Naive thymus-derived CD8-positive, alpha-beta T cell (primary cell): ENCODE results near the gene NPFFR2. TPM values are rescaled to one million over a fixed set of nuclear protein-coding genes. Genes with fewer than 3 reads are reported as not detected.
"Not testable (repeated sequence)": the region's sequence is repeated elsewhere in the genome, so short reads cannot be mapped to it uniquely, and the experiment has no call there.

Experiments used
- ATAC-seq, 2 donors: fragments of 150-1000 bp; cut with Tn5 transposase in 1 of 2; sonication (Bioruptor Pico), chemical (Tn5 transposase) in 1 of 2; 1 replicate in 1 of 2; 2 replicates in 1 of 2; pipeline ENCODE4 v1.10.0; 2021; ENCODE audit warnings: mild to moderate bottlenecking in 2 of 2, moderate library complexity in 2 of 2
- POLR2A ChIA-PET: fragments of 350-600 bp; sonication (Branson Sonifier 250); formaldehyde crosslinking; loops from one replicate; lab custom pipeline; 2021; ENCODE audit warnings: antibody characterized with exemption; lab: Charles Lee
- DNase-seq, 10 donors: peaks; one replicate each; pipeline versions ENCODE4 v3.0.0 to v3.0.0-alpha.2; 2020 to 2022
- H3K27ac Mint-ChIP-seq, 10 donors: one replicate each; pipeline ENCODE4 v1.8.0; 2020 to 2022; ENCODE audit warnings: mild to moderate bottlenecking in 10 of 10, mixed read lengths in 10 of 10, moderate library complexity in 4 of 10, inconsistent platforms in 1 of 10
- H3K27me3 Mint-ChIP-seq, 5 donors: one replicate each; pipeline ENCODE4 v1.8.0; 2021 to 2022; ENCODE audit warnings: mixed read lengths in 5 of 5
- H3K36me3 Mint-ChIP-seq, 3 donors: one replicate each; pipeline ENCODE4 v1.8.0; 2020 to 2022; ENCODE audit warnings: mixed read lengths in 3 of 3, mild to moderate bottlenecking in 2 of 3, inconsistent platforms in 1 of 3
- H3K4me1 Mint-ChIP-seq, 4 donors: one replicate each; pipeline ENCODE4 v1.8.0; 2021 to 2022; ENCODE audit warnings: mixed read lengths in 4 of 4
- H3K4me3 Mint-ChIP-seq, 10 donors: one replicate each; pipeline ENCODE4 v1.8.0; 2020 to 2022; ENCODE audit warnings: mild to moderate bottlenecking in 10 of 10, mixed read lengths in 10 of 10, moderate library complexity in 6 of 10, inconsistent platforms in 1 of 10
- H3K9me3 Mint-ChIP-seq, 9 donors: one replicate each; pipeline ENCODE4 v1.8.0; 2020 to 2022; ENCODE audit warnings: mixed read lengths in 9 of 9, mild to moderate bottlenecking in 3 of 9, inconsistent platforms in 1 of 9, moderate library complexity in 1 of 9
- polyA plus RNA-seq, 3 donors: library from polyadenylated mRNA; unstranded; fragments of 300-500 nt; fragmentation: Illumina TruSeq; gene quantifications; one replicate each; pipeline ENCODE4 v1.2.3, GENCODE V29; 2021
- total RNA-seq, 8 experiments: library from RNA in 2 of 8; stranded (reverse) in 2 of 8; gene quantifications; one replicate each; pipeline ENCODE4 v1.2.3 and lab custom pipeline; 2021 to 2026

Gene NPFFR2
- total and polyA plus RNA-seq, 5 experiments from 2014 or later: not detected

DNA sequence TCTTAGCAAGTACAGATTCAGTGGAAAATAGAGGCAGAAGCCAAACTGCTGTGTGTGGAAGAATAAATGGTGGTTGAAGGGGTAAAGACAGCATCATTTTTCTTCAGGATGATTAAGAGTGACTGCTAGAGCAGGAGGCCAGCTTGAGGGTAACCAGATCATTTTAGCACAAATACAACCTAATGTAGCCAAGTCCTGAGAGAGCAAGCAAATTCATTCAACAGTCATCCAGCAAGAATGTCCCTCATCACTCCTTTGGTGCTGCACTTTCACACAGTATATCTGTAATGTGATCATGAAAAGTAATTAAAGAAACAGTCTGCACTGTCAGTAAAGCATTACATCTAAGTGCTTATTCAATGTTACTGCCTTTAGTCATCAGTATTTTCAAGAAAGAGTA, 44.8 kb downstream of the NPFFR2 start:
- Mint-ChIP-seq H3K27ac (no peak overlapping the region), H3K4me3 (no peak overlapping the region), H3K27me3 (no peaks in the 10 kb centered on the region), H3K4me1 (no peaks in the 10 kb centered on the region), H3K36me3 (peaks cover 0 to 7% (median 0%) of the 10 kb centered on the region in 3 donors), H3K9me3 (peaks cover 0 to 10% (median 2%) of the 10 kb centered on the region in 9 donors)
- ATAC-seq (no peak), DNase-seq (no peak)
- POLR2A ChIA-PET: no interaction called here

DNA sequence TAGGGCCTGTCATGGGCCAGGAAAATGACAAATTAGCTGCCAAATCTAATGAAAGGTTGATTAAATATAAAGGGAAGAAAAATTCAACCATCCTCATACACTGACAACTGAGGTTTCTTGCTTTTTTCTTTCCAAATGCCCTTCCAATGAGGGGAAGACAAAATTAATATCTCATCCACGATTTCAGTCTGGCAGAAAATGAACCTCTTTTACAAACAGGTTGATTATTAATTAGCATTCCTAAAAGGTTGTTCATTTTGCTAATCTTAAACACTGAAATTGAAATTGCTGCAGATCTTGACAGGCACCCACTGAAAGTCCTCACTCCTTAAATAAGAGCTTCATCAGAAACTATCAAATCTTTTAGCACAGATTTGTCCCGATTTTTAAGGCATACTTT, 45.5 kb downstream of the NPFFR2 start:
- POLR2A ChIA-PET: no interaction called here

DNA sequence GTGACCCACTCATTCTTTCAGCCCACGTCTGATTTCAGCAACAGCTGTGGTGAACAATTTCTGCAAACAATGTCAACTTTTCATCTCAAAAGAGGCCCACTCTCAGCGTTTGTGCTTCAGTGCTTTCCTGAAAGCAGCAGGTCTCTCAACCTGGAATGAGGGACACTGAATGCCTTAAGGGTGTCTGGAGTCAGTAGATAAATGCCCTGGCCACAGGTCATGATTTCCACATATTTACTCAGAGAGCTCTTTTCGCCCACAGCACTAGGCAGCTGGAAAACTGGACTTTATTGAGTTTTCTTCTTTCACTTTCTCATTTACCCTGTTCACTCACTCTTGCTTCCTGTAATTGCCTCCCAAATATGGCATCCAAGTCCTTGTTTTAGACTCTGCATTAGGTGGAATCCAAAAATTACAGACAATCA, 52.8 kb downstream of the NPFFR2 start:
- POLR2A ChIA-PET: no interaction called here
- peaks cover 0 to 4% (median 0%) of the 10 kb centered on the region in 5 donors for H3K27me3 Mint-ChIP-seq
- H3K4me1 Mint-ChIP-seq: no peaks in the 10 kb centered on the region
- H3K9me3 Mint-ChIP-seq: peaks cover 0 to 10% (median 0%) of the 10 kb centered on the region in 9 donors
- ATAC-seq (no peak), DNase-seq (no peak)
- no peaks in the 10 kb centered on the region for H3K36me3 Mint-ChIP-seq
- no peak overlapping the region for H3K27ac Mint-ChIP-seq
- no peak overlapping the region for H3K4me3 Mint-ChIP-seq

More for the DNA sequence above, 45.5 kb downstream of the NPFFR2 start:
- no peaks in the 10 kb centered on the region for H3K27me3 Mint-ChIP-seq
- H3K4me1 Mint-ChIP-seq: no peaks in the 10 kb centered on the region
- H3K4me3 Mint-ChIP-seq: no peak overlapping the region
- ATAC-seq (no peak), DNase-seq (no peak)
- peaks cover 0 to 5% (median 0%) of the 10 kb centered on the region in 9 donors for H3K9me3 Mint-ChIP-seq
- peaks cover 0 to 3% (median 0%) of the 10 kb centered on the region in 3 donors for H3K36me3 Mint-ChIP-seq
- H3K27ac Mint-ChIP-seq: no peak overlapping the region

DNA sequence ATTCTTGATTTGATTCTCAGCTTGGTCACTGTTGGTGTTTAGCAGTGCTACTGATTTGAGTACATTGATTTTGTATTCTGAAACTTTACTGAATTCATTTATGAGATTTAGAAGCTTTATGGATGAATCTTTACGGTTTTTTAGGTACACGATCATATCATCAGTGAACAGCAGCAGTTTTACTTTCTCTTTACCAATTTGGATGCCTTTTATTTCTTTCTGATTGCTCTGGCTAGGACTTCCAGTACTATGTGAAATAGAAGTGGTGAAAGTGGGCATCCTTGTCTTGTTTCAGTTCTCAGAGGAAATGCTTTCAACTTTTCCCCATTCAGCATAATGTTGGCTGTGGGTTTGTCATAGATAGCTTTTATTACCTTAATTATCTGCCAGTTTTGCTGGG, 58.8 kb downstream of the NPFFR2 start:
- H3K4me3 Mint-ChIP-seq, H3K36me3 Mint-ChIP-seq, POLR2A ChIA-PET, H3K27me3 Mint-ChIP-seq, H3K27ac Mint-ChIP-seq, DNase-seq, ATAC-seq, H3K4me1 Mint-ChIP-seq: not testable (repeated sequence)
- H3K9me3 Mint-ChIP-seq: peaks cover 0 to 25% (median 0%) of the 10 kb centered on the region in 9 donors

DNA sequence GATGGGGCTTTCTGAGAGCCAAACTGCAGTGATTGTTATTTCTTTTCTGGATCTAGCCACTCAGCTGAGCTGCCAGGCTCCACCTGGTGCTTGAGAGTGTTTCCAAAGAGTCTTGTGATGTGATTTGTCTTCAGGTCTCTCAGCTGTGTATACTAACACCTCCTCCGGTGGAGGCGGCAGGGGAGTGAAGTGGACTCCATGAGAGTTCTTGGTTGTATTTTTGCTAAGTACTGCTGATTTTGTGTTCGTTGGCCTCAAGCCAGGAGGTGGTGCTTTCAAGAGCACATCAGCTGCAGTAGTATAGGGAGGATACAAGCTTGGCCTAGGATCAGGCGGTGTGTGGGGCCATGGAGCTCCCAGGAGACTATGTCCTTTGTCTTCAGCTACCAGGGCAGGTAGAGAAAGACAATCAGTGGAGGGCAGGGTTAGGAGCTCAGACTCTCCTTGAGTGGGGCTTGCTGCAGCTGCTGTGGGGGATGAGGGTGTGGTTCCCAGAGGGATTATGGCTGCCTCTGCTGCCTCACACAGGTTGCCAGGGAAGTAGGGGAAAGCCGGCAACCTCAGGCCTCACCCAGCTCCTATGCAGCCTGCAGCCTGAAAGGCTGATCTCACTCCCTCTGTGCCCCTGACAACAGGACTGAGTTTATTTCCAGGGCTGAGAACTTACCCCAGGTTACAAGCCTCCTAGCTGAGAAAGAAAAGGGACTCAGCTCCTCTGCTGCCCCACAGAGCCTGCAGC, 62.4 kb downstream of the NPFFR2 start:
- no peak overlapping the region for H3K27ac Mint-ChIP-seq
- no peak overlapping the region for H3K4me3 Mint-ChIP-seq
- POLR2A ChIA-PET: no interaction called here
- H3K27me3 Mint-ChIP-seq: no peaks in the 10 kb centered on the region
- DNase-seq (no peak), ATAC-seq (no peak)
- no peaks in the 10 kb centered on the region for H3K4me1 Mint-ChIP-seq
- H3K9me3 Mint-ChIP-seq: peaks cover 0 to 16% (median 0%) of the 10 kb centered on the region in 9 donors
- no peaks in the 10 kb centered on the region for H3K36me3 Mint-ChIP-seq

DNA sequence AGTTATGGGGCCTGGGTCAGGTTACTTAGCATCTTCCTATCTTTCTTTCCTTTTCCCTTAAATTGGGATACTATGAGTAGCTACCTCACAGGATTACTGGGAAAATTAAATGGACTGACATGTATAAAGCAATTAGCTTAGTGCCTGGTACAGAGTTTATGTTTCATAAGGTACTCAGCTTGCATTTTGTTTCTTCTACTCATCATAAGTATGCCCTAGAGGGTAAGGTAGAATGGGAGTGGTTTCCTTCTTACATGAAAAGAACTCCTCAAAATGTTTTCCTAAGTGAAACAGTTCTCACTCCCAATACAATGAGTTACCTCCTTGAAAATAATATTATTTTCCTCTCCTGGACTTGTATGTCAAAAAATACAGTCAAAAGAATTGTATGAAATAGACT, 75.7 kb downstream of the NPFFR2 start:
- POLR2A ChIA-PET: no interaction called here
- H3K27me3 Mint-ChIP-seq: no peaks in the 10 kb centered on the region
- DNase-seq (no peak), ATAC-seq (no peak)
- peaks cover 0 to 3% (median 0%) of the 10 kb centered on the region in 9 donors for H3K9me3 Mint-ChIP-seq
- H3K36me3 Mint-ChIP-seq: no peaks in the 10 kb centered on the region
- H3K4me1 Mint-ChIP-seq: no peaks in the 10 kb centered on the region
- peak overlapping the region in 1 of 10 donors; percentile 14 for H3K4me3 Mint-ChIP-seq
- no peak overlapping the region for H3K27ac Mint-ChIP-seq

DNA sequence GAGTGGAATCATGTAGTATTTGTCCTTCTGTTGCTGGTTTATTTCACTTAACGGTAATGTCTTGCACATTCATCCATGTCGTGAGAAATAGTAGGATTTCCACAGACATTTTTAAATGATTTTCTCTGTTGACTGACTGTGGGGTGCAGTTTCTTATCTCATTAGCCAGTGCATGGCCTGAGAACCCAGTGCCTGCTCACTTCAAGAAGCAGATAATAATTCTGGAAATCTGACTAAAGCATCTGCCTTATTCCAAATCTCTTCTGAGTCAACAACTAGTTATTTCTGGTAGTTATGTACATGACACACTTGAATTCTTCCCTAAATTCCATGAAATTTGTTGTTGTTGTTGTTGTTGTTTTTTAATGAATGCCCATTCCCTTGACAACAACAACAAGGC, 77.6 kb downstream of the NPFFR2 start:
- Mint-ChIP-seq H3K9me3 (peaks cover 0 to 4% (median 0%) of the 10 kb centered on the region in 9 donors), H3K27ac (no peak overlapping the region), H3K36me3 (no peaks in the 10 kb centered on the region), H3K27me3 (no peaks in the 10 kb centered on the region), H3K4me3 (no peak overlapping the region), H3K4me1 (no peaks in the 10 kb centered on the region)
- ATAC-seq (no peak), DNase-seq (no peak)
- POLR2A ChIA-PET: no interaction called here

DNA sequence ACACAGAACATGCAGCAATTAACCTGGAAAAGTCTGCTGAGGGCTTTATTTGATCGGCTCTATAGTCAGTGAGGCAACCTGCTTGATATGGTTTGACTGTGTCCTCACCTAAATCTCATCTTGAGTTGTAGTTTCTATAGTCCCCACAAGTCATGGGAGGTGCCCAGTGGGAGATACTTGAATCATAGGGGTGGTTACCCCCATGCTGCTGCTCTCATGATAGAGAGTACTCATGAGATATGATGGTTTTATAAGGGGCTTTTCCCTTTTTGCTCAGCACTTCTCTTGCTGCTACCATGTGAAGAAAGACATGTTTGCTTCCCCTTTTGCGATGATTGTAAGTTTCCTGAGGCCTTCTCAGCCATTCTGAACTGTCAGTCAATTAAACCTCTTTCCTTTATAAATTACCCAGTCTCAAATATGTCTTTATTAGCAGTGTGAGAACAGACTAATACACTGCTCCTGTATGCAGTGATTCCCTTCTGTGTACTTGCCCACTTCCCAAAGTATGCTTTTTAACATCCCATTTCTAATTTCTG, 78.2 kb downstream of the NPFFR2 start:
- Mint-ChIP-seq H3K4me1 (no peaks in the 10 kb centered on the region), H3K36me3 (no peaks in the 10 kb centered on the region), H3K4me3 (no peak overlapping the region), H3K27ac (no peak overlapping the region), H3K27me3 (no peaks in the 10 kb centered on the region), H3K9me3 (peaks cover 0 to 4% (median 0%) of the 10 kb centered on the region in 9 donors)
- POLR2A ChIA-PET: no interaction called here
- DNase-seq (no peak), ATAC-seq (no peak)

DNA sequence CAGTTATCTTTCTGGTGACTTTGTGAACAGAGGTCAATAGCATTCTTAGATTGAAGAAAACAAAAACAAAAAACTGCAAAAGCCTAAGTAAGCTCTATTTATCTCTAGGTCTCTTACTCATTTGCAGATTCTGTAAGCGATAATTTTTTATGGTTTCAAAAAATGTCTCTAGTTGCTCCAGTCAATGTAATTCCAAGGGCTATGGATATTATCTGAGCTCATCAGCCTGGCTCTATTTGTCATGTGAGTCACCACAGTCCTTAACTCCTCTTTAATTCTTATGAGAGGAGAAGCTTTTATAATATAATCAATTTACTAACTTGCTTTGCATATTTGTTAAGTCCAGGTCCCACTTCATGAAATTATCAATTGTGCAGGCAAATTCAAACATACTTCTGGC, 79.1 kb downstream of the NPFFR2 start:
- Mint-ChIP-seq H3K27ac (no peak overlapping the region), H3K4me3 (no peak overlapping the region), H3K9me3 (peaks cover 0 to 4% (median 0%) of the 10 kb centered on the region in 9 donors), H3K4me1 (no peaks in the 10 kb centered on the region), H3K36me3 (no peaks in the 10 kb centered on the region), H3K27me3 (peaks cover 0 to 2% (median 0%) of the 10 kb centered on the region in 5 donors)
- ATAC-seq: no peak
- POLR2A ChIA-PET: no interaction called here
- no peak for DNase-seq

DNA sequence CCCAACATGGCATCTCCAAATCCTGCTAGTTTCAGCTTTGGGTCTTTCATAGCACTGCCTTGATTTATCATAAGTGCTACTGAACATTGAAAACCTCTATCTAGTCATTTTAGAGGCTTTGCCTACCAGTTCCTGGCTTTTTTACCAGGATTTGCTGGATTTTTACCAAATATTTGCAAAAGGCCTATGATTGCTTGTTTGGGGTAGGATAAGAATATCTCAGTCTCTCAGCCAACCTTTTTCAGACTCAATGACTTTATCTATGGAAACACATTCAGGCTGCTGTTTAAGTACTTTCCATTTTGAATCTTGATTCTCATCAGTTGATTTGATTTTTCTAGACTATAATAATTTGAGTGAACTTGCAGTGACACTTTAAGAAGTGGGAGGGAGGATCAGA, 80.1 kb downstream of the NPFFR2 start:
- Mint-ChIP-seq H3K4me3 (no peak overlapping the region), H3K9me3 (peaks cover 0 to 4% (median 0%) of the 10 kb centered on the region in 9 donors)

DNA sequence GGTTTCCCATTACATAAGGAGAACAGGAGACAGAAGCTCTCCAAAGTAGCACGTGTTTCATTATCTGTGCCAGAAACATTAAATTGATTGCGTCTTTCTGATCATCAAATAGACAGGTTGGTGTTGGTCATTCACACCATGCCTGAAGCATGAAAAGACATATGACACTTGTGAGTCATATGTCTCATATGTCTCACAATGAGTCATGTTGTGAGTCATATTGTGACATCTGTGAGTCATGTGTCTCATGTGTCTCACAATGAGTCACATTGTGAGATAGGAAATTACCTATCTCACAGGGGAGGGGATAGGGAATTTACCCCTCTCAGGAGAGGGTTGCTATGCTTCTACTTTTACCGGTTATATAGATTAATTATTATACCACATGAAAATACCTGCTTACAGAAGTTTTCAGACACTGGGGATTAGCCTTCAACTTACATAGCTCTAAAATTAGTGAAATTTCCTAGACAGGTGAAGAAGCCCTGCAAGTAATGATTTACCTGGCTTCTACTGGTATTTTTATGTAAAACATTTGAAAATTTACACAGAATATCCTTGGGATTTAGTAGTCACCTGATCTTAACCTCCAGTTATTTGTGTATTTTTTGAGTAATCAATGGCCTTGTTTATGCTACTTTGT, 80.8 kb downstream of the NPFFR2 start:
- H3K9me3 Mint-ChIP-seq: peaks cover 0 to 4% (median 0%) of the 10 kb centered on the region in 9 donors
- no peaks in the 10 kb centered on the region for H3K4me1 Mint-ChIP-seq
- H3K27me3 Mint-ChIP-seq: peaks cover 0 to 14% (median 2%) of the 10 kb centered on the region in 5 donors
- H3K27ac Mint-ChIP-seq: peak overlapping the region in 1 of 10 donors; percentile 37
- H3K4me3 Mint-ChIP-seq: no peak overlapping the region
- no peak for DNase-seq
- H3K36me3 Mint-ChIP-seq: no peaks in the 10 kb centered on the region
- POLR2A ChIA-PET: no interaction called here
- no peak for ATAC-seq

More for the DNA sequence above, 80.1 kb downstream of the NPFFR2 start:
- peaks cover 0 to 6% (median 2%) of the 10 kb centered on the region in 5 donors for H3K27me3 Mint-ChIP-seq
- no peaks in the 10 kb centered on the region for H3K36me3 Mint-ChIP-seq
- POLR2A ChIA-PET: no interaction called here
- no peaks in the 10 kb centered on the region for H3K4me1 Mint-ChIP-seq
- ATAC-seq (no peak), DNase-seq (no peak)
- no peak overlapping the region for H3K27ac Mint-ChIP-seq

DNA sequence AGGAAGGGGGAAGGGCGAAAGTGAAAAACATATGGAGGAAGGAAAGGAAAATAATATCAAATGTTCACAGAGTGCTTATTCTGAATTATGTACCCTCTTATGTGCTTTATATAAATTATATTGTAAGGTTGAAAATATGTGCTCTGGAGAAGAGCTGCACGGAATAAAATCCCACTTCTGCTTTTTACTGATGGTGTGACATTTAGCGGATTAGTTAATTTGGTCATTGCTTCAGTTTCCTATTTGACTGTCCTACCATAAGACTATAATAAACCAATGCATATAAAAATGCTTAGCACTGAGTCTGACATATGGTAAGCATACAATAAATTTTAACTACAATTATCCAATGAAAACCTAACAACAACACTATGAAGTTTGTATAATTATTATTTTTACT, 86.2 kb downstream of the NPFFR2 start:
- POLR2A ChIA-PET: no interaction called here
- ATAC-seq: no peak
- H3K4me3 Mint-ChIP-seq: no peak overlapping the region
- no peaks in the 10 kb centered on the region for H3K36me3 Mint-ChIP-seq
- H3K27me3 Mint-ChIP-seq: peaks cover 0 to 19% (median 2%) of the 10 kb centered on the region in 5 donors
- H3K9me3 Mint-ChIP-seq: peaks cover 0 to 4% (median 0%) of the 10 kb centered on the region in 9 donors
- no peak overlapping the region for H3K27ac Mint-ChIP-seq
- H3K4me1 Mint-ChIP-seq: no peaks in the 10 kb centered on the region
- no peak for DNase-seq

DNA sequence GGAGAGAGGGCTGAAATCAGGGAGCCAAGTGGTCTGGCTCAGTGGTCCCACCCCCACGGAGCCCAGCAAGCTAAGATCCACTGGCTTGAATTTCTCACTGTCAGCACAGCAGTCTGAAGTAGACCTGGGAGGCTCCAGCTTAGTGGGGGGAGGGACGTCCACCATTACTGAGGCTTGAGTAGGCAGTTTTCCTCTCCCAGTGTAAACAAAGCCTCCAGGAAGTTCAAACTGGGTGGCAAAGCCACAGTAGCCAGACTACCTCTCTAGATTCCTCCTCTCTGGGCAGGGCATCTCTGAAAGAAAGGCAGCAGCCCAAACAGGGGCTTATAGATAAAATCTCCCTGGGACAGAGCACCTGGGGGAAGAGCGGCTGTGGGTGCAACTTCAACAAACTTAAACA, 88.1 kb downstream of the NPFFR2 start:
- Mint-ChIP-seq H3K27me3 (peaks cover 0 to 19% (median 2%) of the 10 kb centered on the region in 5 donors), H3K4me3 (no peak overlapping the region), H3K9me3 (peaks cover 0 to 4% (median 0%) of the 10 kb centered on the region in 9 donors), H3K4me1 (no peaks in the 10 kb centered on the region), H3K36me3 (no peaks in the 10 kb centered on the region), H3K27ac (no peak overlapping the region)
- DNase-seq (no peak), ATAC-seq (no peak)
- POLR2A ChIA-PET: no interaction called here
